CD4-positive, alpha-beta T cell treated with Interleukin-21 for 1 hour (primary cell): ENCODE measurements around the gene KCNH2.

Experiments used
- DNase-seq: peaks from one replicate; pipeline ENCODE4 v3.0.0-alpha.2; 2020

Gene KCNH2

DNA sequence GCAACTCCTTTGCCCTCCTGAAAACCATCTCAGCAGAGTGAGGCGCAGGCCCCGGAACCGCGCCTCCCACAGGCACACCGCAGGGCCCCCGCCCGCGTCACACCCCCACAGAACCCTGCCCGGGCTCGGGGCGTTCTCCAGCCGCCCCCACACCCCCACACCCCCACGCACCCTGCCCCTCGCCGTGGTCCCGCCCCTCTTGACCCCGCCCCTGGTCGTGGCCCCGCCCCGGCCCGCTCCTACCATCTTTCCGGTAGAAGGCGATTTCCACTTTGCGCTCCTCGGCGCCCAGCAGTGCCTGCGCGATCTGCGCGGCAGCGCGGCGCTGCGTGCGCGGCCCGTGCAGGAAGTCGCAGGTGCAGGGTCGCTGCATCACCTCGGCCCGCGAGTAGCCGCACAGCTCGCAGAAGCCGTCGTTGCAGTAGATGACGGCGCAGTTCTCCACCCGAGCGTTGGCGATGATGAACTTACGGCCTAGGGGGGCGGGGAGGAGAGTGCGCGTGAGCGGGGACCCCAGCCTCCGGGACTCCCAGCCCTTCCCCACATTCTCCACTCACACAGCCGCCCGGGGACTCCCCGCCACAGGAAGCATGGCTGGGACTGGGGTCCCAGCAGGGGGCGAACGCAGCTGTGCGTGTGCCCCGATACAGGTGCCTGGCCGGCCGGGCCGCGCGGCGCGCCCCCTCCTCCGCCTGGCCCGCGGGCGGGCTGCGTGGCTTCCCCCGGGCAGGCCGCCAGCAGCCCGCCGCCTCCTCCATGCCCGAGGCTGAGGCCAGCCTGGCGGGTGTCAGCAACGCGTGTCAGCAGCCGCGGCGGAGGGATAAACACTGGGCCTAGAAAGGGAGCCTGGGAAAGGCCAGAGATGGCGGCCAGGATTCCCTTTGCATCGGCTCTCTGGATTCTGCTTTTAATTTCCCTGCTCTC lies 3.4 kb downstream of the KCNH2 start:
- peak; percentile 90 for DNase-seq

DNA sequence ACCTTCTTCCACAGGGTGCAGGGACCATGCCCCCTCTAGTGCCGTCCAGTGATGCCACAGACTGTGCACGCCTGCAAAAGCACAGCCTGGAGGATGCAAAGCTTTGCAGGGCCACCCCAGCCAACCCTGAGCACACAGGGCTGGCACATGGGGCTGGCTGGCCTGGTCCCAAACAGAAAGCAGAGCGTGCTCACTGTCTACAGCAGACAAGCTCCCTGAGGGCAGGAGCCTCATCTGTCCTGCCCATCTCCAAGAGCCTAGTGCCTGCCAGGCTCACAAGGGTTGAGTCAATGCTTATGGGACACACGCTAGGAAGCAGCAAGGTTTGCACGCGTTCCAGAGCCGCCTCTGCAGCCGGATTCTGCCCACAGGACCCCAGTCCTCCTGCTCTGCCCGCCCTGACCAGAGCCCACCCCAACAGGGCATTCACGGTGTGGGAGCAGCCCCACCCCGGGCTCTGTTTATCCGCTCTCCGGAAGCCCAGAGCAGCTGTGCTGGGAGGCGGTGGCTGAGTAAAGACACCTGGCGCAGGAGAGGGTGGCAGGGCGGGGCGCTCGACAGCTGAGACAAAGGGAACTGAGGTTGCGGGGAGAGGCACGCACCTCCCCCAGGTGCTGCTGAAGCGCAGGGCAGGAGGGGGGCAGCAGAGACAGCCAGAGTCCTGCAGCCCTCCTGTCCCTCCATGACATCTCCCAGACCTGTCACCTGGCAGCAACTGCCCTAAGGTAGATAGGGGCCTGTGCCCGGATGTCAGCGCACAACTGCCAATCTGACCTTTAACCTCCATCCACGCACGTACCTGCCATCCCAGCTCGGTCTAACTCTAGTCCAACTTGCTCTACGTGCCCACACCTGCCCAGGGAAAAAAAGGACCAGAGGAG lies 4.3 kb downstream of the KCNH2 start:
- DNase-seq = peak; percentile 46

- no peak for DNase-seq
These were observed 5.4 kb downstream of the KCNH2 start for GRCh38 chr7:150972741-150973140.

GRCh38 chr7:150972023-150972468 lies 6.1 kb downstream of the KCNH2 start:
- DNase-seq = no peak

DNA sequence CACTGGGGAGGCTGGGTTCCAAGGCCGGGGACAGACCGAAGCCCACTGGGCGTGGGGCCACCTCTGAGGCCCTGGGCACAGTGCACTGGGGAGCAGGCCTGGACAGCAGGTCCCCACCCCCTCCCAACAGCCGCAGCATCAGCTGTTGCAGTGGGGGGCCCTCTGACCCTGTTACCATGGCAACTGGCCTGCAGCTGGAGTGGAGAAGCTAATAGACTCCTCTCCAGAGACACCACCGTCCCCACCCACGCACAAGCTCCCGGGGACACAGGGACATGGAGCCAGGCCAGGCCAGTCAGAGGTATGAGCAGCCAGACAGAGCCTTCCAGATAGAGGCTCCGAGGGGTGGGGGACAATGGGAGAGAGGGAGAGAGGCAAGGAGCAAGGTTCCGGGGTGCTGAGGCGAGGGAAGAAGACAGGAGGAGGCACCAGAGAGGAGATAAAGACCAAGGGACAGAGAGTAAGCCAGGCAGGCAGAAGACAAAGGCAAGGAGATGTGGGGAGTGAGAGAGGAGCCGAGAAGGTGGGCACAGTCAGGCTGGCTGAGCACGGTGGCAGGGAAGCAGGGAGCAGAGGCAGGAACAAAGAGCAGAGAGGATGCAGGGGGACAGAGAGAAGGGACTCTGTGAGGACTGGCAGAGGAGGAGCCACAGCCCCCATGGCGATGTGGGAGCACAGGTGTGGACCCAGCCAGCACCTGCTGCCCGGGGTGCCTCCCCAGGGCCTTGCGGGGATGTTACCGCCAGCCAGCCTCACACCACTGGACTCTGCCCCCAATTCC lies 6.7 kb downstream of the KCNH2 start:
- DNase-seq = no peak

DNA sequence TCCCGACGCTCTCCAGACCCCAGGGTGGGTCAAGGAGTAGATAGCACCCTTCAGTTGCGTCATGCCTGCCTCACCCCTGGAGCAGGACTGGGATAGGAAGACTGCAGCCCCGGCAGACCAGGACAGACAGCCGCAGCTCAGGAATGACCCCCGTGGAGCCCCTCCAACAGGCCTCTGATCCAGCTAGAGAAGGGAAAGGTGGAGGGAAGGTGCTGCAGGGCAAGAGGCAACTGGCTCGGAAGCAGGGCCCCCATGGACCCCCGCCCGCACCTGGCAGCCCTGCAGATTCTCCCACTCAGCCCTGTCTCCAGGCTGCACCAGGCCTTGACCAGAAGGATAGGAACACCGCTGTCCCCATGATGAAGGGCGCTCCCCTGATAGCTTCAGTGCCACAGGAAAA lies 7.7 kb downstream of the KCNH2 start:
- no peak for DNase-seq

DNA sequence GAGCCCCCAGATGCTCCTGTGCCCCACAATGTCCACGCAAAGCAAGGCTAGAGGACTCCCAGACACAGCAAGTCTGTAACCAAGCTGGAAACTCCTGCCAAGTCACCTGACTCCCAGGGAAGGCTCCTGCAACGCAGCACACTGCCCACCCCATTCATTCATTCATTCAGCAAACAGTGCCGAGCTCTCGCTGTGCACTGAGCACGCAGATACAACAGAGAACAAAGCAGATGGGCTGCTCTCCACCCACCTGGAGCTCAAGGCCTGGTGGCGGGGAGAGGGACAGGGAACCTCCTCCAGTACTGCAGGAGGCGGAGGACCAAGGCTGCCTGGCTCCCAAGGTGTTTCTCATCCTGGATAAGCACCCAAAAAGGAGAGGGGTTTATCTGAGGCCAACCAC lies 8.6 kb downstream of the KCNH2 start:
- no peak for DNase-seq

DNA sequence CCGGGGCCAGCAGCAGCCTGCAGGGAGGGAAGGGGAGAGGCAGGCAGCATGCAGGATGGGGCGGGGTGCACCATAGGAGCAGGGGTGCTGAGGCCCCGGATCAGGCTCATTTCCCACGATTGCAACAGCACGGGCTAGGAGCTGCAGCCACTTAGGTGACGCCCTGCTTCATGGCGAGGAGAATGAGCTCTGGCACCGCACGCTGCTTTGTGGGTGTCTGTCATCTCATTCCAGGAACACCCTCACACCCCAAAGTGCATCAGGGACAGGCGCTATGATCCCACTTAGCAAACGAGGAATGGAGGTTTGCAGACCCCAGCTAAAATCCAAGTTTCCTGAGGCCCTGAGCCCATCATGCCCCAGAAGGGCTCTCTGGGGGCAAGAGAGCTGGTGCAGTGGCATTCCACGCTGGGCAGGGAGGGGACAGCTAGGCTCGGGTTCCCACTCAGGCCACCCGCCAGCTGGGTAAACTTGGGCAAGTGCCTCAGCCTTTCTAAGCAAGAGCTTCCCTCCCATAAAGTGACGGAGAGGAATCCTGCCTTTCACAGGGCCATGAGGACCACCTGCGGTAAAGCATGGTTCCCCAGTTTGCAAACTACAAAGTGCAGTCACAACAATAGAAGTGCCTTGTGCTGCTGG lies 9.3 kb downstream of the KCNH2 start:
- no peak for DNase-seq

DNA sequence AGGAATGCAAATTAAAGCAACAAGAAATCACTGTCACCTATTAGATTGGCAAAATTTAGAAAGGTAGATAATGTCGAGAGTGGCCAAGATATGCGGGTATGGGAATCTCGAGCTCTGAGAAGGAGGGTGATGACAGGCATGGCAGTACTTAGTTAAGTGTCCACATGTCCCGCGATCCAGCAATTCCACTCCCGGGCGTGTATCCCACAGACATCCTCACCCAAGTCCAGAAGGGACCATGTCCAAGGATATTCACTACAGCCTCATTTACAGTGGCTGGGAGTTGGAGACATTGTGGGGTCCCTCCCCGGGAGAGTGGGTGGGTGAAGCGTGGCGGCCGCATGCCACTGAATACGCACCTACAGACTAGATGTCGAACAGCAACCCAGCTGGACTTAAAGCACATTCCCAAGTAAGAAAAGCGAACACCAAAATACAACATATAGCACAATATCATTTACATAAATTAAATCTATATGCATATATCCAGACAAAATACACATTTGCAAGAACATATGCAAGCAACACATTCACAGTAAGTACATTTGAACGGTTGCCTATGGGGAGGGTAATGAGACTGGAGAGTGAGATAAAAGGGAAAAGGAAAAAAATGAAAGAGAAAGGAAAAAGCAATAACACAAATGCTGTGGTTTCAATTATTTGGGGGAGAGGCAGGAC lies 9.9 kb downstream of the KCNH2 start:
- no peak for DNase-seq

DNA sequence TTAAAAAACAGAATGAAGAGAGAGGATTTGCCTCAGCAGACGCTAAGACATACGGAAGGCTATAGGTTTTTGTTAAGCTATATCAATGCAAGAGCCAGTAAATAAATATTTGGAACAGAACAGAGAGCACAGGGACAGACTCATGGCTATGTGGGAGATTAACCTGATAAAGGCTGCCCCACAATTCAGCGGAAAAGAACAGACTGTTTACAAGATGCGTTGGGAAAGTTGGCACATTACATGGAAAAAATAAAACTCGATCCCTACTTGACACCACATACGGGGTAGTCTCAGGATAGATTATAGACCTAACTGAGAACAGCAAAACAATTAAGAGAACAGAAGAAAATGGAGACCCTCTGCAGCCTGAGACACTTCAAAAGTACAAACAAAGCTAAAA lies 10.8 kb downstream of the KCNH2 start:
- DNase-seq = no peak

DNA sequence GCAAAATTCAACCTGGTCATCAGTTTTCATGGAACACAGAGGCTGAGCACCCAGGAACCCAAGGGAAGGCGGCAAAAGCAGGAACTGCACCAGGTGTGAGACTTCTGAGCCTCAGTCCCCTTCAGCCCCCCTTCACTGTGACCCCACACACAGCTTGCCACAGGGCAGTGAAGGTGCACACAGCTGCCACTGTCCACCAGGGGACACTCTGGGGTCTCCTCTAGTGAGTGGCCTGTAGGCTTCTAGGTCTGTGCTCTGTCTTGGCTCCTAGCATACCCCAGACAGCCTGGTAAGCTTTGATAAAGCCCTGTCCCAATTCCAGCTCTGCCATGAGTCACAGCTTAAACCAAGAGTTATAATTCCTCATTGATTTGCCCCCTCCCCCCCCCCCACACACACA lies 12.1 kb downstream of the KCNH2 start:
- DNase-seq = no peak

DNA sequence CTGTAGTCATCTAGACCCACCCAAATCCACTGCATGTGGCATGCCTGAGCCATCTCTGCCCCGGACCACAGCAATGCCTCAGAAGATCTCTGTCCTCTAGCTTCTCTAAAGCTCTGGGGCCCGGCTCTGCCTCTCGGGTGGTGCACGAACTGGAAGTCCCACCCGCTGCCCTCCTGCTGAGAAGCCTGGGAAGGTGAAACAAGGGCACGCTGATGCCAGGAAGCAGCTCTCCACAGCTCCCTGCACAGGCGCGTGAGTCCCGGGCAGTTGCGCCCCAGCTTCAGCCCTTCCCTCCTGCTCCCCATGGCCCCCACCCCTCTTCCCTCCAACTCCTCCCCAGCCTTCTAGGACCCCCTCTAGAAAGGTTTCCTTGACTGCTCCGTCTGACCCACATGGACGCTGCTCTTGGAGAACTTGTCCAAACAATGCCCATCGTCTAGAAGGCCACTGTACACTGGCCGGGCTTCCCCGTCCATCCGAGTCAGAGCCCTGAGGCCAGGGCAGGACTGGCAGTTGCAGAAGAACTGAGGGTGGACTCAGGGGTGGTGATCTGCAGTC lies 12.8 kb downstream of the KCNH2 start:
- DNase-seq = no peak

DNA sequence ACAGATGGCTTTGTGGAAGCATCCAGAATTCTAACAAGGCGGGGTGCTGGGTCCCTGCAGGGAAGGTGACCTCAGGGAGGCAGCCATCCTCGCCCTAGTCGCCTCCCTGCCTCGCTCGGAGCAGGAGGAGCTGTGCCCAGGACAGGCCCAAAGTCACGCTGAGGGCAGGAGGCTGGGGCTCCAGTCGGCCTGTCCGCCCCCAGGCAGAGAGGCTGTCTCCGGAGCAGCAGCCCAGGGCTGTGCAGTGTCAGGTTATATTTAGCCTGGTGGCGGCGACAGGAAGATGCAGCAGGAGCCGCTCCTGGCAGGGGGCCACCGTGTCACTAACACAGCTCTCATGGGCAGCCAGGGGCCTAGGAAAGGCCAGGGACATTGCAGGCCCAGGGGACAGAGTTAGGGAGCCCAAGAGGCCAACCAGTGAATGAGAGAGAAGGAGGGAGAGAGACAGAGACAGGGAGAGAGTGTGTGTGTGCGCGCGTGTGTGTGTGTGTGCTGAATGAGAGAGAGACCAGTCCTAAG lies 13.5 kb downstream of the KCNH2 start:
- DNase-seq = no peak

- no peak for DNase-seq
These were observed 14.2 kb downstream of the KCNH2 start for GRCh38 chr7:150963707-150964559.

DNA sequence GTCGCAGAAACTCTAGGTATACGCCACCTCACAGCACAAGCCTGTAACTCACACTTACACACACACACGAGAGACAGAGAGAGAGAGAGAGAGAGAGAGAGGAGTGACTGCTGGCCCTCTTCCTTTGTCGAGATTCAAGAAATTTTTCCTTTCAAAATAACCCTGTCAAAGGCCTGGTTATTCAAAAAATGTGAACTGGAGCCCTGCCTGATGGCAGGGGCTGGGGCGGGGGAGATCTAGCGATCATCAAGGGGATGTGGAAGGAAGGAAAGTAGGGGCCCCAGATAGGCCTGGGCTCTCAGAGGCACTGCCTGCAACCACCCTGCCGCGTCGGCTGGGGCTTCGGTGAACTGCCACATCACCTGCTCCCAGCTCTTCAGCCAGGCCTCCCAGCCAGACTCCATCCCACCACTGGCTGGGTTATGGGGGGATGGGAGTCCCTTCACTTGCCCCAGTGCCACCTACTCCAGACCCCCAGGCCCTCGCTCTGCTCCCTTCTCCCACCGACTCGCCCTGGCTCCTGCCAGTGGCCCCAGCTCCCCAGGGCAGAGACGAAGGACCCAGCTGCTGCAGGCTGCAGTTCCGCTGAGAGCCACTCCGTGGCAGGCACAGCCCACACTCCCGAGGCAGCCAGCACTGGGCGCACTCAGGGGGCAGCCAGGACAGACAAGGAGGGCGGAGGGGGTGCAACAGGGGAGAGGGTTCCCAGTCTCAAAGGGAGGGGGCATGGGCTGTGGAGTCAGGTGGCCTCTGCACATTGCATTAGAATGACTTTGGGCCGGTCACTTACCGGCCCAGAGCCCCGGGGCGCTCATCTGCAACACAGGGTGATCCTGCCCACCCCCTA lies 15.3 kb downstream of the KCNH2 start:
- peak; percentile 65 for DNase-seq

DNA sequence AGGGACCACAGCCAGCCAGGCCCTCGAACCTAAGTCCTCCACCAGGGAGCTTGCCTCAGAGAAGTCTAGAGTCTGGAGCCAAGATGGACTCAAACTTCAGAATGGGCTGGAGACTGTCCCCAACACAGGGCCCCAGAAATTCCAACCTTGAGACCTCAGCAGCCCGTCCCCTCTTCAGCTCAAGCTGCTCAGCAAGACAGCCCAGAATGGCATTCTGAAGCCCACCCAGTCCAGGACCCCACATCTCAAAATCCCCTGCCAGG lies 15.9 kb downstream of the KCNH2 start:
- no peak for DNase-seq

GRCh38 chr7:150961510-150962289 lies 16.4 kb downstream of the KCNH2 start:
- DNase-seq = no peak
